NCI-H226 (cell line): Measurements from ENCODE around the gene ALDH1A1.
"Not testable (repeated sequence)": the region's sequence is repeated elsewhere in the genome, so short reads cannot be mapped to it uniquely, and the experiment has no call there.

Source experiments
- DNase-seq: peaks from one replicate; pipeline ENCODE4 v3.0.0-alpha.2; 2015

Gene ALDH1A1

DNA sequence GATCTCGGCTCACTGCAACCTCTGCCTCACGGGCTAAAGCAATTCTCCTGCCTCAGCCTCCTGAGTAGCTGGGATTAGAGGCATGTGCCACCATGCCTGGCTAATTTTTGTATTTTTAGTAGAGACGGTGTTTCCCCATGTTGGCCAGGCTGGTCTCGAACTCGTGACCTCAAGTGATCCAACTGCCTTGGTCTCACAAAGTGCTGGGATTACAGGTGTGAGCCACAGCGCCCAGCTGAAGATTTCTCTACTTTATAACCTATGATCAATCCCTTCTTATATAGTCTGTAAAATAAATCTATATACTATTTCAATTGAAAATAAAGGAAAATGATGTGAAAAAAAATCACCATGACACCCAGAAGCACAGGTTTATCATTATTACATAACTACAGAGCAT is 13.3 kb downstream of the ALDH1A1 start:
- not testable (repeated sequence) for DNase-seq

DNA sequence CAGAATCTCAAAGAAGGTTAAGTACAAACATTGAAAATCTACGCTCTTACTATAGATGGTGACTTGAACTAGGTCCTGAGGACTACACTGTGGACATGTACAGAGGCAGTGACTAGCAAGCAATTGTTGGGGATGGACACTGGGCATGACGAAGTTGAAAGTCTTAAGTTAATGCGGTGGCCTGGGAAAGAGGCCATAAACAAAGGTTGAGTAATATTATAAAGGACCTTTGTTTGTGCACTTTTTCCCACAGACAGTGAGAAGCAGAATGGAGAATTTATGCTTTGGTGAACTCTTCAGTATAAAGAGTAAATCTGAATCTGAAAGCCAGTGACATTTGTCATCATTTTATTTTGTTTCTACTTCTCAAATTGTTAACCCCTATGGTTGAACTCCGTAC is 15.3 kb downstream of the ALDH1A1 start:
- no peak for DNase-seq

DNA sequence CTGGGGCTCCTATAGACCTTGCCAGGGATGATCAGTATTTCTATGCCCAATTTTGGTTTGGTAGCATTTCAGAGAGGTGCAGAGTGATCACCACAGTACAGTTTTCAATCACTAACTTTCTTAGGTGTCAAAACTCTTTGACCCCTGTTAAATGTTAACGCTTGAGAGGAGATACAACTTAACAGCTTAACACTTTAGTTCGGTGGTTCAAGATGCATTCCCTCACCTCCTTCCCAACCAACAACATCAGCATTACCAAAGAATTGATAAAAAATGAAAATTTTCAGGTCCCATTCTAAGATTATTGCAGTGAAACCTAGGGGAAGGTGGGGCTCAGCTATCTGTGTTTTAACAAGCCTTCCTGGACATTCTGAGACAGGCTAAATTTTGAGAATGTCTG is 16.2 kb downstream of the ALDH1A1 start:
- DNase-seq: no peak

DNA sequence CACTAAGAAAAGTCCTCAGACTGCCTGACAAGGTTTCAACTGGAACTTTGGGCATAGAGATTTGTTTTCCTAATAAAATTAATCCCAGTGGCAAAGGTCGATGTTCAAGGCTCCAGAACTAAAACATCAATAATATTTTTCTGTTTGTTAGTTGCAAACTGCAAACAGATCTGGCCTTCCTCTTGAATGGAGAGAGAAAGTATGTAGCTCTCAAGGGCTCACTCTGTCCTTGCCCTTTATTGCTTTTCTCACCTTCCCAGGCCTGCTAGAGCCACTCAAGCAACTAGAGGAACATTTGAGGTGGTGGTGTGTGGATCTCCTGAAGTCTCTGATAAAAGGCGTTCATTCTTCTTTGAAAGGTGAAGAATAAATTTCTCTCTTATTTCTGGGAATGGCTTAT is 16.6 kb downstream of the ALDH1A1 start:
- DNase-seq: no peak

DNA sequence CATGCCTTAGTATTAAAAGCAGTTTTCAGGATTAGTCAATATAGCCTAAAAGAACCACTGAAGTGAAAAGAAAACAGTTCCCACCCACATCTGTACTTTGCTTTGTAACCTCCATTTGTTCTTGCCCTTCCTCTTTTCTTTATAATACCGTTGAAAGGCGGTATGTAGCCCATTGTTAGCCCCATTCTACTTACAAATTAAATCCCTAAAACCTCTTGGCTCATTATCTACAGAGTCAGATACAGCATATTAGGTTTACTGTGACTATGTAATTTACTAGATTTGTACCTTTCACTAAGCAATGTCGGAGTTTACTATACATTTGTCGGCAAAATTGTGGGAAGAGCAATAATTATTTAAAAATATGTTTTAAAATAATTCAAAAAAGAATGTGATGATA is 17.3 kb downstream of the ALDH1A1 start:
- DNase-seq: no peak

DNA sequence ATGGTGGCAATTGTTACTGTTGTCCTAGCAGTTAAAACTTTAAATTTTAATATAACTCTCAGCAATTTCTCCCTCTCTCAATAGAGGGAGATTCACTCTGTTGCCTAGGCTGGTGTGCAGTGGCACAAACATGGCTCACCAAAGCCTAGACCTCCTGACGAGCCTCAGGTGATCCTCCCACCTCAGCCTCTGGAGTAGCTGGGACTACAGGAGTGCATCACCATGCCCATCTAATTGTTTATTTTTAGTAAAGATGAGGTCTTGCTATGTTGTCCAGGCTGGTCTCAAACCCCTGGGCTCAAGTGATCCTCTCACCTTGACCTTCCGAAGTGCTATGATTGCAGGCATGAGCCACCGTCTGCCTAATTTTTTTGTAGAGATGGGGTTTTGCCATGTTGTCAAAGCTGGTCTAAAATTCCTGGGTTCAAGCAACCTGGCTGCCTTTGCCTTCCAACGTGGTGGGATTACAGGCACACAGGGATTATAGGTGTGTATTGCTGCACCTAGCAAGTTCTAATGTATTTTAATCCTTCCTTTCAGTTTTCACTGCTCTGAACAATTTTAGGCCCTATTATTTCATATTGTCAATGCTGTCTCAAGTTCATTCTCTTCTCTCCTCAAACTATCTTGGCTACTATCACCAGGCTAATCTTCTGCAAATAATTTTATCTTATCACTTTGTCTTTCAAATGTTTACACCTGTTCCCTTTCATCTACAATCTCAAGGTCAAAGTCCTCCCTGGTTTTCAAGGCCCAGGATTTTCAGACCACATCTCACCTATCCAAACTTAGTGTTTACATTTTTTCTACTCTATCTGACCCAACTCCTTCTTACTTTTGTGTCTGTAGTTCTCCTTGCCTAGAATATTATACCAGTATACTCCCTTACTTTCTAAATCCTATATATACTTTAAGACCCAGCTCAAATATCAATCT is 18.9 kb downstream of the ALDH1A1 start:
- DNase-seq: no peak

DNA sequence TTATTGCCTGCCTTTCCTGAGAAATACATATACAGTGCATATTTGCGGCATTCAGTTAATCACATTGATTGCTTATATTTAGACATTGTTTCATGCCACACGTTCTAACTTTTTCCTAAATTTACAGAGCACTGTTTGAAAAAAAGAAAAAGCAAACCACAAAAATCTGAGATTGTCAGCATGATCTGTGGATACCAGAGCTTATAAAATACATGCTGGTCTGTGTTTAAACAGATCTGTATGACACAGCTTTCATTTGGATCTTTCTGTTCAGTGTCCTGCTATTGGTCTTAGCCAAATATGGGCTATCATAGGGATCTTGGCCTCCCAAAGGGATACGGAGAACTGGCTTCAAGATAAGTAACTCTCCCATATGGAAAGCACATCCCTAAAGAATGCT is 20.2 kb downstream of the ALDH1A1 start:
- DNase-seq: no peak

DNA sequence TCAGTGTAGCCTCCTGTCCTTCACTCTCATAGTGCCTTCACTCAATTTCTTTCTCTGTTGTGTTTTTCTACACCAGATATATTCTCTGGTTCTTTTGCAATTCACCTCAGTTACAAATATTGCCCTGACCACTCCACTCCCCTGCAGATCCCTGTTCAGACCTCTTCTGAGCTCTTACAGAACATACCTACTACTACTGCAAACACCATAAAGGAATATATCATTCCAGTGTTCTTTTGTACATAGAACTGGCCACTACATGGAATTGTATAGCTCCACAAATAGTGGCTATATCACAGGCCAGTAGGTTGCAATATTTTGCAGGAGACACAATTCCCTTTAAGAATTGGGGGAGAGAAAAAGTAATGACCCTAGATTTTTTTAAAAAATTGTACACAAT is 21.0 kb downstream of the ALDH1A1 start:
- DNase-seq: no peak

DNA sequence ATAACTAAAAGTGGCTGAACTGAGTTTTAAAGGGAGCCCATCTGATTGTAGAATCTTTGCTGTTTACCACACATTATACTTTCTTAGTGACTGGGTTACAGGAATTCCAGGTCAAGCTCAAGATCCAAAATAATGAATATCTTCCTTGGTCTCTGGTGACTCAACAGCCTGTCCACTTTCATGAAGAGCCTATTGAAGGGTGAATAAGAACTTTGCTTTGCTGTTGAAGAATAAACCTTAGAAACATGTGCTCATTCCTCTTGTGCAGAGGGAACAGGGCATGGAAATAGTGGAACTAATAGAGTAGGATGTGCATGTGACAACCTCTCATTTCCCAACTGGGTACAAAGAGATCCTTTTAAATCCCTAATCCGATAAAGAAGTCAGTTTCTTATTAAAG is 21.4 kb downstream of the ALDH1A1 start:
- no peak for DNase-seq

DNA sequence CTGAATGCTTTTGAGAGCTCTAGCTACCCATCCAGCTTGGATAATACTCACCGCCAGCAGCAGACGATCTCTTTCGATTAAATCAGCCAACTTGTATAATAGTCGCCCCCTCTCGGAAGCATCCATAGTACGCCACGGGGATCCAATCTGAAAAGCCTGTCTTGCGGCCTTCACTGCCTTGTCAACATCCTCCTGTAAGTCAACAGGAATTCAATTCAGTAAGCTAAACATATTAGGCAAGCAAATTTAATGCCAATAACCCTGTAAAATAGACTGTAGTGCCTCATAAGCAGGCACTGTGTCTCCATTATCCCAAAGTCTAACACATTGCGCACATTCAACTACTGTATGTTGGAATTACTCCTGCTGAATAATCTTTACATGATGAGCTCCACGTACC is 22.0 kb downstream of the ALDH1A1 start:
- DNase-seq: no peak

DNA sequence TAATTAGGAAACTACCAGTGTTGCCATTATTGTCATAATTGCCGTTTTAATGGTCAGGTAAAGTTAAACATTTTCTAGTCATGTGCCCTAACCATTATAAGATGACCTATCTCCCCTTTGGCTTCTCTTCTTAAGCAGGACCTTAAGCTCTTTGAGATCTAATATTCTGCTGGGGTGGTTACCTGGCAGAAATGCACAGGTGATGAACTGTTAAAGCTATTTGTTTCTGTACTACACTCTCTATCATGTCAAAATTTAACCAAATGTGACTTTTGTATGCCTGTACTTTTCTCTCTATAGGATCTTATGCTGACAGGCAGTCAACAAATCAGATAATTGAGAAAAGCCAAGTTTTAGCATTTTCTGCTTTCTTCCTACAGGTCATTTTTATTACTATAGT is 23.3 kb downstream of the ALDH1A1 start:
- DNase-seq: no peak

DNA sequence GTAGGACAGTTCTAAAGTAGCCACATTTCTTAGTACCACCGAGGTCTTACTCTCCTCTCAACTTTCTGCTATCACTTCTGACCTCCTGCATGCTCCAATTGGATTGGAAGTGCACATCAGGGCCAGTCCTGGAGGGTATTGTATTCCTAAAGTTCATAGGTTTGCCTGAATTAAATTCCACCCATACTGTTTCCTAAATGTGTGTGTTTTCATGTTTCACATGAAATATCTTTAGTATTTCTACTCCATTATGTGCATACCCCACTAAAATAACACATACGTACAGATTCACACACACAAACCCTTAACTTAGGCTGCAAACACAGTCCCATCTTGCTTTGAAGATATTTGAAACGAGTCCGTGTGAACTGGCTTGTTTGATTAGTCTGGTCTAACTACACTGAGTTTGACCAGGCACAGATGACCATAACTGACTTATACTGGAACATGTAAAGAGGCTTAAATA is 24.8 kb downstream of the ALDH1A1 start:
- DNase-seq: no peak

DNA sequence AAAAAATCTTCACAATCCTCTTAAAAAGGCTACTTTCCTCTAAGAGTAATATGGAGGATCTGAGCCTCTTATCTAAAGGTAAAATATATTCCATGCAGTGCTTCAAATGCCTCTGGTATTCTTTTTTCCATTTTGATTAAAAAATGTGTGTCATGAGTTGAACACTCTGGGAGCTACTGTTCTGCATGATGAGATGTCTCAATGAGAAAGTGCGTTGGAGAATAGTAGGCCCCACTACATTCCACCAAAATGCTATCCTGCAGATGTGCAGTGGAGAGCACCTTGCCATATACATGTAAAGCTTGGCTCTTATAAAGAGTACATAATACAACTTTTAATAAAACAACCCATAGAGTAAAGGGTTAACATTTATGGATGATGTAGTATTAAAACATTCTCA is 26.3 kb downstream of the ALDH1A1 start:
- no peak for DNase-seq

DNA sequence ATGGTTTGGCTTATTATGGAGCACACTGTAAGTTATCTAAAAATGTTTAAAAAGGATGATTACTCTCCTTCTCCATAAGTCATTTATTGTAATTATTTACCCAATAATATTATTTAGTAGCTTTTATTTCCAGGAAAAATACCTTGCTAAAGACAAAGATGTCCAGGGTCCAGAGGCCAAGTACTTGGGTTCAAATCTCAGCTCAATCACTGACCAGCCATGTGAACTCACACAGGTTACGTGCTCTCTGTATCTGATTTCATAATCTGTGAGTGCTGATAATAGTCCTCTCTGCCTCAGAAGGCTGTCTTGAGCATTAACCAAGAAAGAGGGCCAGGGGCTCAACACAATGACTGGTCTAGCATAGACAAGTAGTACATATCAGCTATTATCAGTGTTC is 27.0 kb downstream of the ALDH1A1 start:
- DNase-seq: no peak

DNA sequence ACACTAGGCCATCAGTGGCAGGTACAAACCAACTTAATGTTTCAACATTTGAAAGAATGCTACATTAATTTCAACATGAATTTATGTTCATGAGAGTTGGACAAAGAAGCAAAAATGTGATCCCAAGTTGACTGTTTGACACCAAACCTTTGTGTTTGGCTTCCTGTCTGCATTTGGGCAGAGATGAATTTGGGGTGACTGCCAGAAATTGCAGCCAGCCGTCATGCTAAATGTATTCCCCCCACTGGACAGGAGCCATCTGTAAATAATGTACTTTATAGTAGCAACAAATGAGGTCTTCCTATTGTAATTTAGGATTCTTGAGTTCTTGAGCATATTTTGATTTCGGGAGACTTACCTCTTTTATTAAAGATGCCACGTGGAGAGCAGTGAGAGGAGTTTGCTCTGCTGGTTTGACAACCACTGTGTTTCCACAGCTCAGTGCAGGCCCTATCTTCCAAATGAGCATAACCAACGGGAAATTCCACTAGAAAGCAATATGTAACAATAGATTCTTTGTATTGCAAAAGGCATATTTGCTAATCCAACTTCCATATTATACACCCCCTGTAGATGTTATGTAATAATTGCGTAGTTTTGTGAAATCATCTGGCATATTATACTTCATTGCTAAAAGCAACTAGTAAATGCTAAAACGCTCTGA is 27.6 kb downstream of the ALDH1A1 start:
- no peak for DNase-seq

DNA sequence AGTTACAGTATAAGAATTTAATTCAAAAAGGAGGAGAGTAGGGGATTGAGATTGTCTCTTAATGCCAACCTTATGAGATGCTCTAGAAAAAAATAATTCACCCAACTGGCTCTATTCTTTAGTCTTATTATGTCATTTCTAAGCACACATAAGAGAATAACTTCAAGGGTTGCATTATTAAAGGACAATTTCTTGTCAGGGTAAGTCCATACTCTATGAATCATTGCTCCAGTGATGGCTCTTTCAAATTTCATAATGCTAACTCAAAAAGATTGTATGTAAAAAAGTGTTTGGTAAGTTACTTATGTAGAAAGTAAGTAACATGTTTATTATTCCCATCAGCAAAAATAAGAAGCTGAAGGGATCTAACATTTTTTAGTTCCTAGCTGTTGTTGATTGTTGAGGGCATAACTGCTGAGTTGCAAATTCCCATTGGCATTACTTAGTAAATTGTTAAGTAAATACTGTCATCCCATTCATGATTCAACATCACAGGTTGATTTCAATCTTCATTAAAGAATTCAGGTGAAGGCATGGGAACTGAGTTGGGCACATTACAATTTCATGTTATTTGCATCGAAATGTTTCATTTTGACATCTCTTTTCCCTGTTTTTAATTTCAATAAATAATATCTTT is 28.6 kb downstream of the ALDH1A1 start:
- no peak for DNase-seq

DNA sequence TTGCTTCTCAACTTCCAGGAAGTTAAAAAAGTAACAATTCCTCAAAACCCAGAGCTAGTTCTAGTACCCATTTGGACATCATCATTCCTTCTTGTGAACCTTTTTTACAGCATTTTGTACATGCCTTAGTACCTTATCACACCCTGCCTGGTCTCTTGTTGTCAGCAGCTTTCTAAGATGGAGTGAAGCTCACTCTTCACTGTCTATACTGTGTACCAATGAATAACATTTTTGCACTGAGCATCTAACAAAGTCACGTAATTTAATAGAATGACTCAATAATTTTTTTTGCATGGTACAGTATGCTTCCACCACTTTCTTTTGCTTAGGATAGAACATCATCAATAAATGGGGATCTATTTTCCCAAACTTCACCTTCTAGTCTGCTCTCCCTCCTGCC is 29.8 kb downstream of the ALDH1A1 start:
- DNase-seq: no peak

DNA sequence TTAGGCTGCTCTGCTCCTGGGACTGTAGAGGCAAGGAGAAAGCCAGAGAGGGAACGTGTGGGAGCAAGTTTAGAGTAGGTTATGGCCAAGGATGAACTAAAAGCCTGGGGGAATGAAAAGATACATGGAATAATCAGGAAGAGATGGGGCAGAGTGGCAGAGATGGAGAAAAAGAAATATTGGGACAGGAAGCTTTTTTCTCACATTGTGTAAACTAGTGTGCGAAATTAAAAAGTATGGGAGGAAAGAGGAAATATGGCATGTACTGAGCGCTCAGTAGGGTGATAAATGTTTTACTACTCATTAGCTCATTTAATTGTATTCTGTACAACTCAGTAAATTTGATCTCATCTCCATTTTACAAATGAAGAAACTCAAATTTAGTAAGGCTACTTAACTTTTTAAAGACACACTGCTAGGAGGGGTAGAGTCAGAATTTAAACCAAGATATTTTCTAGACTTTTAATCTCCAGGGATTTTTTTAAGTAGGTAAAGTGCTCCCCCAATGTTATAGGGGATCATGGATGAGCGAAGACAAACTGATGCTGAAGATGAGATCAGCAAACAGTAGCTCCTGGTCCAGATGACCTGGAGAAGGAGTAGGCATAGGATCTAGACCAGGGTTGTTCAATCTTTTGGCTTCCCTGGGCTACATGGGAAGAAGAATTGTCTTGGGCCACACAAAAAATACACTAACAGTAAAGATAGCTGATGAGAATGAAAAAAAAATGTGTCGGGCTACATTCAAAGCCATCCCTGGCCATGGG is 30.8 kb downstream of the ALDH1A1 start:
- DNase-seq: no peak

DNA sequence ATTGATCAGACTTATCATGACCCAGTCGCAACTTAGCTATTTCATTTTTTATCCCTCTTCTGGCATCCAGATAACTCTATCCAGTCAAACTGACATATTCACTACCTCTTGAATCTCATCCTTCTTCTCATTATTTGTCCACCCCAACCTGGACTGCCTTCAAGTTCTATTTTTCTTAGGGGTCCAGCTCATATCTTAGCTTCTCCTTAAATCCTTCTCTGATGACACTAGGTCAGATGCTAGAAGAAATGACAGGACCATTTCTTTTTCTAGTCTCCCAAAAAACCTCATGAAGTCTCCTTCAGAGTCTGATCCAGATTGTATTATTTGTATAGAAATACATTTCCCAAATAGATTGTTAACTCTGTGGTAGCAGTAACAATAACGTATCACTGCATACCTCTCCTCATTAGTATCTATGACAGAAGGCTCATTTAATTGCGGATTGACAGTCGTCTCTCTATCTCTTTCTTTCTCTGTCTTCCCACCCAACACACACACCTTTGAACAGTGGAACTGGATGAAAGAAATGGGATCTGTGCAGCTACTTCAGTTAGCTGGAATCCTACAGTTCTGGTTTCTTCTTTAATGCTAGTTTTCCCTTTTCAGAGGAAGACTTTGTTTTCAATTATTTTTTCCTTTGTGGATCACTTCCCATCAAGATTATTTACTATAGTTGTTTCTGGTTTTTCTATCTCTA is 33.5 kb downstream of the ALDH1A1 start:
- no peak for DNase-seq

DNA sequence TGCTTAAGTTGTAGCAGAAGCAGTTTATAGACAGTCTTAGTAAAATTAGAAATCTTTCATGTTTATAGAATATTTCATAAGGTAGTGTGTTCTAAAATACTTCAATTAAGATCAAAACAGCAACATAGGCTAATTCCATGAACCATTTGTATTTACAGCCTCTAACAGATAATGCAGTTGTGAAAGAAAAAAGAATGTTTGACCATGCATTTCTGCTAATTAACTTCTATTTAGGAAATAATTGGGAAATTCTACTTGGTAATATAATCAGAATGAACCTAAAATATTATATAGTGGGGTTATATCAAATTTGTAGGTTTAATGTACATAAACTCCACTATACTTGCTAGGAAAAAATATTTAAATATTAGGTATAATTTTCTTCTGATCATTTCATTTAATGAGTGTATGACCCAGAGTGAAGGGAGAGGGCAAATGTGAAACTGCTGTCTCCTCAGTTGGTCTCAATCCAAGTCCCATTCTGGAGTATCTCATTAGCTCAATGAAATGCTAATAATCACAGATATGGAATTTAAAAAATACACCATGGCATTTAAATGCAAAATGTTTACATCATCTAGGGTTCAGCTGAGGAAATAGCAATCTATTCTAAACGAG is 34.9 kb downstream of the ALDH1A1 start:
- DNase-seq: no peak

DNA sequence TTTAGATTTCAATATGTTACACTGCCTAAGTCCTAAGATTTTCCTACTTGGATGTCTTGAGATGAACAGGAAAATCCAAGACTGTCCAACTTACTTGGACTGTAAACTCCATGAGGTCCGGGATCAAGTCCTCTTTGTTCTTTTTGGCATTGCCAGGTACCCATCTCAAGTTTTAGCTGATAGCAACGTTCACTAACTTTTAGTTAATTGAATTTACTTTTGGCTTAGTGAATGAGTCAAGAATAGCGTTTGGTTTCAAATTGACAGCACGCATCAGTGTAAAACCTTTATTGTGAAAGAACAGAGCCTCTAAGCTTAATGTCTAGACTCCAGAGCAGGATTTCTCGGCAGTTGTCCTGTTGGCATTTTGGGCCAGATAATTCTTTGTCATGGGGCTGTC is 37.2 kb downstream of the ALDH1A1 start:
- DNase-seq: no peak

DNA sequence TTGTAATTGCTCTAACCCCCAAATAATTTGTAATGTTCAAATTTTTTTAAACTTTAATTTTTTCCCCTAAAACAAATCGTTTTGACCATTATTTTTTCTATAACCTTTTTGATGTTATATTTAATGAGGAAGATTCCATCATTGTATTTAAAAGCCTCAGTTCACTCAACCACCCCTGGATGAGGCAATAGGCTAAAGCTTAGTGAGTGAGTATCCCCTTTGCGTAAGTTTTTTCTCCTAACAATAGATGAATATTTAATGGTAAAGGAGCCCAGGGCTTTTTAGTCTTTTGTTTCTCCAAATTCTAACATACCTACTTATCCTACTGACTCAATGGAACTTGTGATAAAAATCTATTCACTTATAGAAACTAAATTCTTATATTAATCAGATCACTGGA is 38.1 kb downstream of the ALDH1A1 start:
- DNase-seq: no peak
